CD4-positive, alpha-beta T cell treated with Interleukin-6 for 4 hours (primary cell): ENCODE measurements around the gene SIK2.
A peak's percentile ranks its signal among the peaks of the same experiment; 100 is the strongest.

Experiments
- DNase-seq: peaks from one replicate; pipeline ENCODE4 v3.0.0-alpha.2; 2020; ENCODE audit warnings: mixed read lengths

Gene SIK2

GRCh38 chr11:111582881-111583280 lies 19.4 kb upstream of the SIK2 start:
- no peak for DNase-seq

- DNase-seq, result no peak
Measured at GRCh38 chr11:111585371-111585770, 16.9 kb upstream of the SIK2 start.

GRCh38 chr11:111586388-111586831 lies 15.8 kb upstream of the SIK2 start:
- DNase-seq, result peak; percentile 67

DNA sequence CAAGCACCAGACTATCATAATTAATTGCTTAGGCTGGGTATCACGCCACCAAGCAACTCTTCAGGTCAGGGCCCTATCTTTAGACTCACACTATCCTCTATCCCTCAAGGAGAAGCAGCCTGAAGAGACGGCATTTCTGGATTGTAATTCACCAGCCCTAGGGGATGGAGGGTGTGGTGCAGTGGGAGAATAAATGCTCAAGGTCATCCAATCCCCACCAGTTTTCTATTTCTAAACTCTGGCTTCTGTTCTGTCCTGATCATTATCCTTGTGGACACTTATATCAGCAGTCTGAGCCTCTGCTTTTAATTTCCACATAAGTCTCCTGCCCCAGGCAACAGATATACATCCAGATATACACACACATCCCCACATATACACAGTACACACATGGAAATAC lies 13.1 kb upstream of the SIK2 start:
- no peak for DNase-seq

GRCh38 chr11:111589886-111590499 lies 12.3 kb upstream of the SIK2 start:
- no peak for DNase-seq

DNA sequence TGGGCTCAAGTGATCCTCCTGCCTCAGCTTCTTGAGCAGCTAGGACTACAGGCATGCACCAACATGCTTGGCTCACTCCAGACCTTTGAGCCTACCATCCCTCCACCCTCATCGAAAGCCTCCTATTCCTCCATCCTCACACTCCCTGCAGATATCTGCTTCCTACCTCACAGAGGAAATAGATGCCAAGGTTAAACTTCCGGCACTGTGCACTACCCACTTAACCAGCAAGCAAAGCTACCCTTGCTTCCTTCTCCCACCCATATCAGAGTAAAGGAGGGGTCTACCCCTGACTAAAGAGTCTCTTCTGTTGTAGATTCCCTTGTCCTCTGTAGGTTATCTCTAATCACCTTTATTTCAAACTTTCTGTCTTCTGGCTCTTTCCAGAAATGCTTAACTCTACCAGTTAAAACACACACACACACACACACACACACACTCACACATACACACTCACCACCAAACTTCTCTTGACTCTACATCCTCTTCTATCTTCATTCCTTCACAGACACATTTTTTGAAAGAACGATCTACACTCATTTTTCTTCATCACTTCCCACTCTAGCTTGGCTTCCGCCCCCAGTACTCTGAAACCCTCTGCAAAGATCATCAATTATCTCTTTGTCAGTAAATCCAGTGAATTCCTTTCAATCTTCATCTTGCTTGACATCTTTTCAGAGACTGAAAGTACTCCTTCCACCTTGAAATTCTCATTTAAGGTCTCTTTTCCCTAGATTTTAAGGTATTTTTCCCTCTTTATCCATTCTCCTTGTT lies 10.9 kb upstream of the SIK2 start:
- no peak for DNase-seq

DNA sequence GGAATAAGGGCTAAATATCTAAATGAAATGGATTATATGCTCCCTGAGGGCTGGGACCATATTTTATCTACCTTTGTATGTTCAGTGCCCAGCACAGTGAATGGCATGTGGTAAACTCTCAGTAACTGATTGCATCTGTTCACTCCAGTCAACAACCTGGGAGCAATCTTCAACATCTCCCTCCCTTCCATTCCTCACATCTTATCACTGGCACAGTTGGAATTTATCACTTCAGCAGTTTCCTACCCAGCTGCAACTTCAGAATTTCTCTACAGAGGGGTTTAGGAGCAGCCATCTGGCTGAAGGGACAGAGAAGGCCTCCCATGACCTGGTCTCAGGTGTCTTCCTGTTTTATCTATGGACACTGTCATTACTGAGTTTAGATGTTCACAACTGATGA lies 9.8 kb upstream of the SIK2 start:
- DNase-seq, result no peak

GRCh38 chr11:111596319-111596718 lies 5.9 kb upstream of the SIK2 start:
- no peak for DNase-seq

DNA sequence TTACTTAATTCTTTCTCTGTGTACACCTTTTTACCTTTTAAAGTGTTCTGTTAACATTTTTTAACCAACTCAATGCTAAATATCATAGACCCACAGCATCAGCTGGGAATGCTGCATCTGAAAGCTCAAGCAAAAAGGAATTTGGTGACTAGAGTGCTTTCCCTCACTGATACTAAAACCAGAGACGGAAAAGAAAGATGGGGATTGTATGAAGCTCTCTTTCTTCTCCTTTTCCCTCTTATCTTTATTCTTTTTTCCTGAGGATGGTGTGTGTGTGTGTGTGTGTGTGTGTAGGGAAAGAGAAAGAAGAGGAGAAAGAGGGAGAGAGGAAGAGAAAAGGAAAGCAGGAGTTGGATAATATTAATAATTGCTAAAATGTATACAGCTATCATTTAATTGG lies 4.1 kb upstream of the SIK2 start:
- DNase-seq, result no peak

DNA sequence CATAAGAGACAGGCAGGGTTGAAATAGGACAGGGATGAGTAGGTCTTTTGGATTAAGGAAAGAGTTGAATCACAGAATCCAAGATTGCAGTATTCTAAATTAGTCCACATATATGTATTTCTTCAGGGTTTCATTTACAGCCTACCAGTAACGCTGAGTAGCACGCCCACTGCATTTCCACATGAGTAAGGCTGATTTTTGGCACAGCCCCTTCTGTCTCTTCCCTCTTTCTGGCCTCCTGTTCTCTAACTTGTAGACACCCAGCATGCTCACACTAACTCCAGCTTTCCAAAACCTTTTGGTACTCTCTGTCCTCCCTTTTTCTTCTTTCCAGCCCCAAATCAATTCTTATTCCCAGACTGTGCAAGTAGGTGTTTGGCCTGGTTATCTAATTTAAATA lies 3.7 kb upstream of the SIK2 start:
- no peak for DNase-seq

DNA sequence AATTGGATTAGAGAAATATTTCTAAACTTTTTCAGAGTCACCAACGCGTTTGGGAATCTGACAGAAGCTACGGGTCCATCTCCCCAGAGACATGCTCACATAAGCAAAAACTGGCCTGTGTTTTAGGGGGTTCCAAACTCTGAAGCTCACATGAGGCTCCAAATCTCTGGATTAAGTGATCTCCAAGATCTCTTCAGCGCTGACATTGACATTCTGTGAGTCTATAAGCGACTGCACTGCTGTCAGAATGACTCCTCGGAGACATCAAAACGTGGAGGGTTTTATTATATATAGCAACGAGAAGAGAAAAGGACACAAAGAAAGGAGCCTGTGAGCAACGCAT lies 642 bp upstream of the SIK2 start:
- no peak for DNase-seq

GRCh38 chr11:111602865-111603610 lies 789 bp downstream of the SIK2 start:
- DNase-seq, result peak; percentile 25

GRCh38 chr11:111603611-111604130 lies 1.4 kb downstream of the SIK2 start:
- no peak for DNase-seq

GRCh38 chr11:111604392-111605009 lies 2.3 kb downstream of the SIK2 start:
- no peak for DNase-seq

- no peak for DNase-seq
Measured at GRCh38 chr11:111605681-111606080, 3.4 kb downstream of the SIK2 start.

- no peak for DNase-seq
Measured at GRCh38 chr11:111606986-111607385, 4.7 kb downstream of the SIK2 start.

- no peak for DNase-seq
Measured at GRCh38 chr11:111607751-111608150, 5.5 kb downstream of the SIK2 start.

DNA sequence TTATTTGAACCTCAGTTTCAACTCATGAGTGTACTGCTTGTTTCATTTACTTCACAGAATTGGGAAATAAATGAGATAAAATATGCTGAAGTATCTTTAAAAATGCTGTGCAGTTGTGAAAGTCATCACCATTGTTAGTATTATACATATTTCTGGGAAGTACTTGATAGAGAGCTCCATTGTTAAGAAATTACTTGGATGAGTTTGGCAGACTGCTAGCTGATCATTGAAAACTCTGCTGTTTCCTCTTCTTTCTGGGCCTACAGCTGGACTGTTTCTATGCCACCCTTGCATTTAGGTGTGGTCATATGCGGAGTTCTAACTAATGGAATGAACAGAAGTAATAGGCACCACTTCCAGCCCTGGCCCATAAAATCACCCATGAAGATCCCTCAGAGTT lies 10.0 kb downstream of the SIK2 start:
- no peak for DNase-seq

- DNase-seq, result no peak
Measured at GRCh38 chr11:111617286-111617685, 15.0 kb downstream of the SIK2 start.

- no peak for DNase-seq
Measured at GRCh38 chr11:111620518-111620917, 18.3 kb downstream of the SIK2 start.

GRCh38 chr11:111623527-111624030 lies 21.3 kb downstream of the SIK2 start:
- no peak for DNase-seq

- no peak for DNase-seq
Measured at GRCh38 chr11:111624608-111625007, 22.4 kb downstream of the SIK2 start.

GRCh38 chr11:111627591-111627990 lies 25.3 kb downstream of the SIK2 start:
- no peak for DNase-seq
